Neural crest cell (in vitro differentiated cells): ENCODE results near the gene PPP2R5B. TPM values are rescaled to one million over a fixed set of nuclear protein-coding genes. Genes with fewer than 3 reads are reported as not detected.

Experiments
- DNase-seq: peaks from one replicate; pipeline ENCODE4 v3.0.0; 2021; ENCODE audit warnings: low read depth, mixed read lengths, low spot score
- H3K27ac Mint-ChIP-seq: one replicate; pipeline ENCODE4 v1.8.0; 2021; ENCODE audit warnings: mild to moderate bottlenecking, mixed read lengths; ENCODE audit not compliant: unreplicated experiment
- H3K27me3 Mint-ChIP-seq: 2 replicates; pipeline ENCODE4 v1.8.0; 2021; ENCODE audit warnings: low read depth, mild to moderate bottlenecking, mixed read lengths
- H3K36me3 Mint-ChIP-seq: 2 replicates; pipeline ENCODE4 v1.8.0; 2021; ENCODE audit warnings: low read depth, mild to moderate bottlenecking, mixed read lengths
- H3K4me1 Mint-ChIP-seq: 2 replicates; pipeline ENCODE4 v1.8.0; 2021; ENCODE audit warnings: mixed read lengths
- H3K4me3 Mint-ChIP-seq: one replicate; pipeline ENCODE4 v1.8.0; 2021; ENCODE audit warnings: mild to moderate bottlenecking, mixed read lengths
- H3K9me3 Mint-ChIP-seq: 2 replicates; pipeline ENCODE4 v1.8.0; 2021; ENCODE audit warnings: mixed read lengths
- CTCF ChIP-seq: fragments of 200-600 bp; sonication (generic); conservative IDR thresholded peaks from 2 replicates; pipeline ENCODE4 v1.5.0; 2021; ENCODE audit warnings: antibody characterized with exemption, mild to moderate bottlenecking
- total RNA-seq: library from RNA; stranded (reverse); gene quantifications from 2 replicates; pipeline ENCODE4 v1.2.1, GENCODE V29; 2021

PPP2R5B gene
- total RNA-seq, 1 donor from 2014 or later = 16.5 TPM

DNA sequence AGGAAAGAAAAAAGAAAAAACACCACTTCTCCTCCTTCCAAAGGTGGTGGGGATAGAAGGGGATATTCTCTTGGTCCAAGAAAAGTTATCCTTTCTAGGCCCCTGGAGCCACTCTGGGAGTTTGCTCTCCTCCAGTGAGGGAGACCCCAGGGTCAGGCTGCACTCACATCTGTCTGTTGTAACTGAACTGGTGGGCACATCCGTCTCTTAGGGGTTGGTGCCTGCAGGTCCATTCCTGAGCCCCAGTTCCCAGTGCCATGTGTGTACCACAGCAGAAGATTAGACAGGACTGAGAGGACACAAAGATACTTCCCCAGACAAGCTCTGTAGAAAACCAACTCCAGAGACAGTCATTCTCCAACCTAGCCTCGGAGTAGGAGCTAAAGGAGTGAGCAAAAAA is 4.4 kb upstream of the PPP2R5B start:
- Mint-ChIP-seq H3K4me3 (no peak overlapping the region), H3K9me3 (no peaks in the 10 kb centered on the region), H3K36me3 (no peaks in the 10 kb centered on the region), H3K27me3 (no peaks in the 10 kb centered on the region), H3K4me1 (peaks cover 35% of the 10 kb centered on the region), H3K27ac (peak overlapping the region; percentile 19)
- DNase-seq = no peak
- TF ChIP-seq CTCF = no peak

DNA sequence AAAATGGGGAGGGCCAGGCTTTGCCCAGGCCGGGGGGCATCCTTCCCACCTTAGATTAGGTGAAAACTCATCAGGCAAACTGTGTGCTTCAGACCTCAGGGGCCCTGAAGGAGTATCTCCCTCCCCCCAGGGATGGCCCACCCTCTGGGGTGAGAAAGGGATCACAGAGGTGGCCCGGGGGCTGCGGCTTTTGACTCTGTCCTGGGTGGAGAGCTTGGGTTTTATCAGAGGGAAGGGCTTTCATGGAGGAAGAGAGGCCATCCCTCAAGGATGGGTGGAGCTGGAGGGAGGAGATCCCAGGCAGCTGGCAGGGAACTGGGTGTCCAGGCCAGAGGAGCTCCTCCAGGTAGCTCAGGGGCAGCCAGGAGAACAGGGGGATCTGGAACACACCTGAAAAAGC is 3.1 kb upstream of the PPP2R5B start:
- Mint-ChIP-seq H3K27me3 (no peaks in the 10 kb centered on the region), H3K4me1 (peaks cover 31% of the 10 kb centered on the region), H3K36me3 (no peaks in the 10 kb centered on the region), H3K27ac (no peak overlapping the region), H3K4me3 (no peak overlapping the region), H3K9me3 (no peaks in the 10 kb centered on the region)
- no peak for DNase-seq
- TF ChIP-seq CTCF = no peak

DNA sequence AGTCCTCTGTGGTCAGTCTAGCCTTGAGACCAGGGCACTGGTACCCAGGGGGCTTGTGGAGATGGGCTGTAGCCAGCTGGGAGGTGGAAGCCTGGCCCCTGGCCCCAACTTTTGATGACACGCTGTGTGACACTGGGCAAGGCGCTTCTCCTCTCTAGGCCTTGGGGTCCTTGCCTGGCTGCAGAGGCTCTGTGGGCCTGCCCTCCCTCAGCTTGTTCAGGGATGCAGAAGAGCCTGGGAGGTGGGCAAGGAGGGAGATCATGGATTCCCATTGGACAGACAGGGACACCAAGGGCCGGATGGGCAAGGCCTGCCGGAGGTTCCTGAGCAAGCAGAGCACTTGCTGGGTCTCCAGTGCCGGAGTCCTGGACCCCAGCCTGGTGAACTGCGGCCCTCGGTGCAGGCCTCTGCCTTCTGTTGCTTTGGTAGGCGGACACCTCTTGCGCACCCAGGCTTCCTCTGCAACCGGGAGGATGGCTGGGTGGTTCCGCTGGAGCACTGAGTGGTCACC is 1.3 kb upstream of the PPP2R5B start:
- TF ChIP-seq CTCF = no peak
- Mint-ChIP-seq H3K36me3 (no peaks in the 10 kb centered on the region), H3K27ac (no peak overlapping the region), H3K4me3 (peak overlapping the region; percentile 49), H3K9me3 (no peaks in the 10 kb centered on the region), H3K27me3 (no peaks in the 10 kb centered on the region), H3K4me1 (peaks cover 14% of the 10 kb centered on the region)
- no peak for DNase-seq

- H3K27me3 Mint-ChIP-seq = no peaks in the 10 kb centered on the region
These were observed 408 bp downstream of the PPP2R5B start for GRCh38 chr11:64924910-64925284.

GRCh38 chr11:64925536-64926436 is 1.3 kb downstream of the PPP2R5B start:
- Mint-ChIP-seq H3K4me1 (peaks cover 14% of the 10 kb centered on the region), H3K36me3 (no peaks in the 10 kb centered on the region), H3K27ac (no peak overlapping the region), H3K9me3 (no peaks in the 10 kb centered on the region), H3K27me3 (no peaks in the 10 kb centered on the region), H3K4me3 (peak overlapping the region; percentile 91)
- no peak for DNase-seq
- TF ChIP-seq CTCF = no peak

More at GRCh38 chr11:64924910-64925284, 408 bp downstream of the PPP2R5B start:
- no peaks in the 10 kb centered on the region for H3K36me3 Mint-ChIP-seq
- H3K4me3 Mint-ChIP-seq = peak overlapping the region; percentile 91
- no peak for TF ChIP-seq CTCF
- H3K4me1 Mint-ChIP-seq = peaks cover 14% of the 10 kb centered on the region
- H3K9me3 Mint-ChIP-seq = no peaks in the 10 kb centered on the region
- H3K27ac Mint-ChIP-seq = peak overlapping the region; percentile 90
- DNase-seq = no peak
